ENCODE measurements around the gene CHD5.

DNA sequence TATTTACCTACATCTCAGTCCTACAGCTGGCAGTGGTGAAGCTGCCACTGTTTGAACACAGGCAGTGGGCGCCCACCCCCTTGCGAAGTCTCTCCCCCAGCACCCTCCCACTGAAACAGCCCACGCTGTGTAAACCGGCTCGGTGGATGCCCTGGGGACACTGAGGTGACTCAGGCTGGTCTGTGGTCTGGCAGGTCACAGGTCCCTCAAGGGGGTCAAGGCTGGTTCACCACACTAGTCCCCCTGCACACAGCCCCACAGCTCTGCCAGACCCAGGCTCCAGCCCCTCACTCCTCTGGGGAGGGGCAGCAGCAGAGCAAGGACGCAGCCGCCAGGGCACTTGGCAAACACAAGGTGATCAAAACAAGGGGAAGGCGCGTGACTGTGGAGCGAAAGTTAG lies 7.6 kb downstream of the CHD5 start:
- TF ChIP-seq GATA3 (IDR thresholded peaks at IDR 0.05; ENCODE audit: low read depth, low read length) (no peak), GATA2 (IDR thresholded peaks at IDR 0.05; ENCODE audit: low read depth, low read length) (no peak)

Data from SH-SY5Y (cell line).